Measurements from ENCODE around the gene PELI1.

DNA sequence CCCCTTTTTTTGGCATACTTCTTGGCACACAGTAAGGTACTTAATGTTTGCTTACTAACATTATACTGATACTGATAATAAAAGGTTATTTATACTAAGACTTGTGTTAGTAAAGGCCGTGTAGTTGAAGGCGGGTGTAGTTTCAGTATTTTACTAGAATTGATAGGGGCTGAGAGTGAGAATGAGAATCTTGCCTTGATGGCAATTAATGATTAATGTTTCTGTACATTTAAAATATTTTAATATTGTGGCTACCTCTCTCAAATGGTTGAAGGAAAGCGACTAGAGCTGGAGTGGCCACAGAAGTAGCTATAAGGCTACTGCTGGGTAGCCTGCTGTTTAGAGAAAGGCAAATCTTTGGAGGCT is 29.3 kb downstream of the PELI1 start:
- TF ChIP-seq POLR2A (IDR thresholded peaks at IDR 0.05; ENCODE audit: extremely low read depth, insufficient read length) (no peak), CTCF (IDR thresholded peaks at IDR 0.05; ENCODE audit: low read depth, low read length) (no peak)
- TF ChIP-seq, protein P1, sequence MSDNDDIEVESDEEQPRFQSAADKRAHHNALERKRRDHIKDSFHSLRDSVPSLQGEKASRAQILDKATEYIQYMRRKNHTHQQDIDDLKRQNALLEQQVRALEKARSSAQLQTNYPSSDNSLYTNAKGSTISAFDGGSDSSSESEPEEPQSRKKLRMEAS (IDR thresholded peaks at IDR 0.05; ENCODE audit: low read depth, low read length): no peak

Data from NB4 (cell line).